Chondrocyte (in vitro differentiated cells): ENCODE results near the gene BCAR3. TPM values are rescaled to one million over a fixed set of nuclear protein-coding genes. Genes with fewer than 3 reads are reported as not detected.

ENCODE experiments used
- DNase-seq: peaks from one replicate; pipeline ENCODE4 v3.0.0; 2021; ENCODE audit warnings: mixed read lengths, low spot score
- H3K27ac Mint-ChIP-seq: one replicate; pipeline ENCODE4 v1.8.0; 2021; ENCODE audit warnings: mild to moderate bottlenecking, moderate library complexity, mixed read lengths; ENCODE audit not compliant: unreplicated experiment
- H3K27me3 Mint-ChIP-seq: 2 replicates; pipeline ENCODE4 v1.8.0; 2021; ENCODE audit warnings: low read depth, mixed read lengths
- H3K36me3 Mint-ChIP-seq: 2 replicates; pipeline ENCODE4 v1.8.0; 2021; ENCODE audit warnings: low read depth, mixed read lengths
- H3K4me1 Mint-ChIP-seq: 2 replicates; pipeline ENCODE4 v1.8.0; 2021; ENCODE audit warnings: low read depth, mild to moderate bottlenecking, mixed read lengths
- H3K4me3 Mint-ChIP-seq: one replicate; pipeline ENCODE4 v1.8.0; 2021; ENCODE audit warnings: mild to moderate bottlenecking, moderate library complexity, mixed read lengths; ENCODE audit not compliant: unreplicated experiment
- H3K9me3 Mint-ChIP-seq: 2 replicates; pipeline ENCODE4 v1.8.0; 2021; ENCODE audit warnings: low read depth, mixed read lengths
- CTCF ChIP-seq: fragments of 200-600 bp; sonication (generic); IDR thresholded peaks from 2 replicates; pipeline ENCODE4 v1.5.0; 2021; ENCODE audit warnings: antibody characterized with exemption, mild to moderate bottlenecking, moderate library complexity
- total RNA-seq: library from RNA; stranded (reverse); gene quantifications from 3 replicates; pipeline ENCODE4 v1.2.1, GENCODE V29; 2021

The BCAR3 gene
- total RNA-seq, 1 donor from 2014 or later, result 18.5 TPM

- no peak for TF ChIP-seq CTCF
- peaks cover 6% of the 10 kb centered on the region for H3K9me3 Mint-ChIP-seq
- H3K4me3 Mint-ChIP-seq, result no peak overlapping the region
- H3K27me3 Mint-ChIP-seq, result no peaks in the 10 kb centered on the region
- no peak for DNase-seq
- H3K36me3 Mint-ChIP-seq, result peaks cover 1% of the 10 kb centered on the region
- H3K27ac Mint-ChIP-seq, result no peak overlapping the region
- peaks cover 16% of the 10 kb centered on the region for H3K4me1 Mint-ChIP-seq
Observed at GRCh38 chr1:93717640-93718039, 36.0 kb upstream of the BCAR3 start.

GRCh38 chr1:93716941-93717368 lies 35.3 kb upstream of the BCAR3 start:
- Mint-ChIP-seq H3K36me3 (peaks cover 1% of the 10 kb centered on the region), H3K4me3 (no peak overlapping the region), H3K27ac (no peak overlapping the region), H3K9me3 (peaks cover 6% of the 10 kb centered on the region), H3K4me1 (peaks cover 9% of the 10 kb centered on the region), H3K27me3 (no peaks in the 10 kb centered on the region)
- TF ChIP-seq CTCF, result no peak
- no peak for DNase-seq

- Mint-ChIP-seq H3K9me3 (peaks cover 6% of the 10 kb centered on the region), H3K36me3 (peaks cover 1% of the 10 kb centered on the region), H3K4me1 (peaks cover 3% of the 10 kb centered on the region), H3K4me3 (no peak overlapping the region), H3K27ac (no peak overlapping the region), H3K27me3 (no peaks in the 10 kb centered on the region)
- no peak for DNase-seq
- no peak for TF ChIP-seq CTCF
Observed at GRCh38 chr1:93716163-93716562, 34.5 kb upstream of the BCAR3 start.

DNA sequence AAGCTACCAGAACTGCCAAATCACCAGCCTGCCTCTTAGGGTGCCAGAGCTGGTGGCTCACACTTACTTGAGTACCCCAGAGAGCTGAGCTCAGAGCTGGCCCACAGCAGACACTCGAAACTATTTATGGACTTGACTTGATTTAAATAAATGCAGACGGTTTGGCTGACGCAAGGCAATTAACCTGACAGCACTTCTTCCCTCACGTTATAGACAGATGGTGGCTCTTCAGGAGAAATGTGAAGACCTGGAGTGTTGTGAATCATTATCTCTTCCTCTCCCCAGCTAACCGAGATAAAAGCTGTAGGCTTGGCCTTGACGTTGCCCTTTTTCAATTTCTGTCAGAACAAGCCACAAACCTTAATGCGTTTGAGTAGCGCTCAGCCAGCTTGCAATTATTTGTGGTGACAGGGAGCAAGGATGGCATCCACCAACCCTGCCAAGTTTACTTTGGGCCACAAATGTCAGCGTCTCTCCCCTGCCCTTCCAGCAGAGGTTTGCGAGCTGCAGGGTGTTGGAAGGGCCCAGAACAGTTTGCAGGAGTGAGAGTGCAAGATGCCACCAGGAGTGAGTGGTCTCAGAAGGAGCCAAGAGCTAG lies 34.0 kb upstream of the BCAR3 start:
- no peaks in the 10 kb centered on the region for H3K27me3 Mint-ChIP-seq
- H3K36me3 Mint-ChIP-seq, result peaks cover 1% of the 10 kb centered on the region
- peaks cover 3% of the 10 kb centered on the region for H3K4me1 Mint-ChIP-seq
- no peak overlapping the region for H3K4me3 Mint-ChIP-seq
- no peak for TF ChIP-seq CTCF
- peaks cover 6% of the 10 kb centered on the region for H3K9me3 Mint-ChIP-seq
- DNase-seq, result no peak
- no peak overlapping the region for H3K27ac Mint-ChIP-seq

DNA sequence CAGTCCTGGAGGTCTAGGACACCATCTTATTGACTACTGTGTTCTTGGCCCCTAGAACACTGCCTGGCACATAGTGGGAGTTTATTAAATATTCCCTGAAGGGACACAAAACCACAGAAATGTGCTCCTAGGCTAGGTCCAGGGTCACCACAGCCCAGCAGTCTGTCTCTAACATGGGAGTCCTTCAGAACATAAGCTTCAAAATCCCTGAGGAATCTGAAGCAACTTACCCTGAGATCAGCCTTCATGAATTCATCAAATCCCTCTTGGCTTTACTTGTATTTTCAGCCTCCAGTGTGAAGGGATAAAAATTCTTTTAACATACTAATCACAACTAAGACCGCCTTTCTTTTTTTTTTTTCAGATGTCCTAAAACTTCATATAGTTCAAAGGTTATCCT lies 32.7 kb upstream of the BCAR3 start:
- no peak for DNase-seq
- Mint-ChIP-seq H3K27me3 (no peaks in the 10 kb centered on the region), H3K27ac (no peak overlapping the region), H3K9me3 (peaks cover 6% of the 10 kb centered on the region), H3K4me1 (peaks cover 7% of the 10 kb centered on the region), H3K36me3 (peaks cover 1% of the 10 kb centered on the region), H3K4me3 (no peak overlapping the region)
- no peak for TF ChIP-seq CTCF
